ENCODE measurements around the gene COX14. TPM values are rescaled to one million over a fixed set of nuclear protein-coding genes. Genes with fewer than 3 reads are reported as not detected.

The COX14 gene
- total RNA-seq, 1 experiment from 2014 or later: 31.9 TPM

DNA sequence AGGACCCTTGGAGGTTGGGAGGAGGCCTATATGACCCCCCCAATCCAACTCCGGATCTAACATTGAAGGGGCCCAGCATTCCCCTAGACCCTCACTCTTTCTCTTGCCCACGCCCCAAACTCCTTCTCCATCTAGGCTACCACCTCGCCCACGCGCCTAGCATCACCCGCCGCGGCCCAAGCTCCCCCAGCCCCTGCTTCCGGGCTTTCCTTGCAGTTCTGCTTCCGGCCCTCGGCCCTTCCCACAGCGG, 54.7 kb downstream of the COX14 start:
- Histone ChIP-seq H3K79me2 (ENCODE audit: insufficient read depth, low read length) (peaks cover 13% of the 10 kb centered on the region; the same call in 1 of the 2 replicates), H2BK12ac (ENCODE audit: insufficient read length, low read depth, low read length) (no peak overlapping the region), H4K8ac (replicated peaks; ENCODE audit: insufficient read length, low read depth, low read length) (no peak overlapping the region), H3K27me3 (ENCODE audit: insufficient read depth, low read length) (no peaks in the 10 kb centered on the region), H3K4me2 (ENCODE audit: insufficient read depth, insufficient read length, low read length) (peak overlapping the region; percentile 97), H3K9ac (ENCODE audit: extremely low read depth, insufficient read length, low read length) (peak overlapping the region; percentile 84), H4K20me1 (ENCODE audit: control insufficient read depth, insufficient read depth, insufficient read length) (no peaks in the 10 kb centered on the region), H2AK5ac (ENCODE audit: insufficient read length, low read length) (no peak overlapping the region), H3K4me1 (ENCODE audit: insufficient read depth, low read length) (no peaks in the 10 kb centered on the region), H4K91ac (ENCODE audit: insufficient read length, low read depth, low read length) (no peak overlapping the region), H3K18ac (ENCODE audit: insufficient read length, low read depth, low read length) (peak overlapping the region; percentile 37), H3K27ac (ENCODE audit: insufficient read length, low read depth, low read length) (peak overlapping the region; percentile 25), H2BK120ac (ENCODE audit: low read depth, low read length, poor library complexity, severe bottlenecking) (no peak overlapping the region), H3K9me3 (ENCODE audit: control insufficient read depth, low read depth, low read length) (no peaks in the 10 kb centered on the region), H3K79me1 (ENCODE audit: insufficient read depth, low read depth, low read length, poor library complexity, severe bottlenecking) (no peaks in the 10 kb centered on the region), H2BK20ac (ENCODE audit: low read depth, low read length, poor library complexity, severe bottlenecking) (no peak overlapping the region), H3K4ac (ENCODE audit: low read depth, low read length) (no peak overlapping the region), H2AFZ (ENCODE audit: low read length) (no peak overlapping the region), H2BK15ac (ENCODE audit: low read depth, low read length) (no peak overlapping the region), H4K5ac (ENCODE audit: insufficient read length, low read depth, low read length) (peak overlapping the region; percentile 34), H2BK5ac (ENCODE audit: insufficient read length, low read length) (no peak overlapping the region), H3K23me2 (ENCODE audit: insufficient read length, low read depth, low read length, poor library complexity, severe bottlenecking) (peaks cover 6% of the 10 kb centered on the region), H3T11ph (ENCODE audit: low read length) (no peak overlapping the region), H3K14ac (ENCODE audit: insufficient read depth, low read length) (peak overlapping the region; percentile 79; the same call in 1 of the 2 replicates), H3K56ac (ENCODE audit: insufficient read length, low read depth, low read length) (no peak overlapping the region), H3K23ac (ENCODE audit: insufficient read length, low read depth, low read length) (no peak overlapping the region)
- H3K36me3 Mint-ChIP-seq (ENCODE audit: insufficient read depth in 1 of 3, low read depth in 3 of 3): peaks cover 9 to 19% (median 14%) of the 10 kb centered on the region in 3 experiments
- peaks cover 6 to 9% of the 10 kb centered on the region in 2 experiments for H3K9me3 Mint-ChIP-seq
- H3K27me3 Mint-ChIP-seq (ENCODE audit: low read depth): no peaks in the 10 kb centered on the region
- peaks cover 22 to 24% of the 10 kb centered on the region in 2 experiments for H3K4me1 Mint-ChIP-seq
- DNase-seq: no peak
- no peak for TF ChIP-seq CTCF (conservative IDR thresholded peaks at IDR 0.05)
- WGBS (ENCODE audit: extremely low coverage, insufficient read length, low lambda C conversion rate): no CpG with 5 or more reads among the region's 12 CpGs
- peak overlapping the region; percentile 94 to 99 (median 95) for H3K27ac Mint-ChIP-seq
- H3K4me3 Mint-ChIP-seq: peak overlapping the region; percentile 91 to 98

Measured in H9 (cell line).